ENCODE results near the gene TUSC1.
"Not testable (repeated sequence)": the region's sequence is repeated elsewhere in the genome, so short reads cannot be mapped to it uniquely, and the experiment has no call there.

The TUSC1 gene

GRCh38 chr9:25703701-25704357, 25.6 kb upstream of the TUSC1 start:
- H3K27ac ChIP-seq (replicated peaks) = no peak overlapping the region
- no peak overlapping the region for H3K4me3 ChIP-seq (replicated peaks; ENCODE audit: insufficient read depth, low read length)
- TF ChIP-seq GABPA (IDR thresholded peaks at IDR 0.05; ENCODE audit: low read depth) = no peak
- TF ChIP-seq SPI1 (IDR thresholded peaks at IDR 0.05; ENCODE audit: borderline replicate concordance, low read depth) = no peak
- TF ChIP-seq CTCF (IDR thresholded peaks at IDR 0.05; ENCODE audit: insufficient read depth, low read length) = no peak
- TF ChIP-seq REST (IDR thresholded peaks at IDR 0.05; ENCODE audit: insufficient replicate concordance, low read depth) = no peak
- no peak for TF ChIP-seq POLR2AphosphoS5 (IDR thresholded peaks at IDR 0.05; ENCODE audit: low read depth)
- DNase-seq (ENCODE audit: low read depth in 1 of 2, low spot score in 1 of 2) = no peak
- H3K27me3 ChIP-seq (ENCODE audit: insufficient read depth, poor library complexity, severe bottlenecking) = no peaks in the 10 kb centered on the region

GRCh38 chr9:25702536-25702935, 24.3 kb upstream of the TUSC1 start:
- DNase-seq (ENCODE audit: low read depth in 1 of 2, low spot score in 1 of 2) = no peak
- H3K27me3 ChIP-seq (ENCODE audit: insufficient read depth, poor library complexity, severe bottlenecking) = no peaks in the 10 kb centered on the region
- no peak overlapping the region for H3K27ac ChIP-seq (replicated peaks)
- H3K4me3 ChIP-seq (replicated peaks; ENCODE audit: insufficient read depth, low read length) = no peak overlapping the region
- TF ChIP-seq SPI1 (IDR thresholded peaks at IDR 0.05; ENCODE audit: borderline replicate concordance, low read depth) = no peak

- H3K27me3 ChIP-seq (ENCODE audit: insufficient read depth, poor library complexity, severe bottlenecking); DNase-seq (ENCODE audit: low read depth in 1 of 2, low spot score in 1 of 2); H3K4me3 ChIP-seq (replicated peaks; ENCODE audit: insufficient read depth, low read length); H3K27ac ChIP-seq (replicated peaks): not testable (repeated sequence)
Observed at GRCh38 chr9:25700899-25701298, 22.7 kb upstream of the TUSC1 start.

- Histone ChIP-seq H3K27ac (replicated peaks) (no peak overlapping the region), H3K27me3 (ENCODE audit: insufficient read depth, poor library complexity, severe bottlenecking) (no peaks in the 10 kb centered on the region), H3K4me3 (replicated peaks; ENCODE audit: insufficient read depth, low read length) (no peak overlapping the region)
- DNase-seq (ENCODE audit: low read depth in 1 of 2, low spot score in 1 of 2) = no peak
- no peak for TF ChIP-seq CTCF (IDR thresholded peaks at IDR 0.05; ENCODE audit: insufficient read depth, low read length)
- no peak for TF ChIP-seq GABPA (IDR thresholded peaks at IDR 0.05; ENCODE audit: low read depth)
- no peak for TF ChIP-seq REST (IDR thresholded peaks at IDR 0.05; ENCODE audit: insufficient replicate concordance, low read depth)
- no peak for TF ChIP-seq POLR2AphosphoS5 (IDR thresholded peaks at IDR 0.05; ENCODE audit: low read depth)
- TF ChIP-seq SPI1 (IDR thresholded peaks at IDR 0.05; ENCODE audit: borderline replicate concordance, low read depth) = no peak
Observed at GRCh38 chr9:25700430-25700829, 22.2 kb upstream of the TUSC1 start.

GRCh38 chr9:25691786-25692185, 13.5 kb upstream of the TUSC1 start:
- Histone ChIP-seq H3K27me3 (ENCODE audit: insufficient read depth, poor library complexity, severe bottlenecking) (no peaks in the 10 kb centered on the region), H3K4me3 (replicated peaks; ENCODE audit: insufficient read depth, low read length) (no peak overlapping the region), H3K27ac (replicated peaks) (no peak overlapping the region)
- no peak for DNase-seq (ENCODE audit: low read depth in 1 of 2, low spot score in 1 of 2)
- TF ChIP-seq REST (IDR thresholded peaks at IDR 0.05; ENCODE audit: insufficient replicate concordance, low read depth) (no peak), POLR2AphosphoS5 (IDR thresholded peaks at IDR 0.05; ENCODE audit: low read depth) (no peak), SPI1 (IDR thresholded peaks at IDR 0.05; ENCODE audit: borderline replicate concordance, low read depth) (no peak), CTCF (IDR thresholded peaks at IDR 0.05; ENCODE audit: insufficient read depth, low read length) (no peak), GABPA (IDR thresholded peaks at IDR 0.05; ENCODE audit: low read depth) (no peak)

Measured in HL-60 (cell line).